Measurements from ENCODE around the gene AMBRA1.

AMBRA1 gene

GRCh38 chr11:46593550-46594373, at the start of gene AMBRA1:
Gene AMBRA1 (minus strand): TSS chr11:46594023. CDS start chr11:46548380, 45,643 bp downstream.
- peak; percentile 88 to 93 for ATAC-seq

DNA sequence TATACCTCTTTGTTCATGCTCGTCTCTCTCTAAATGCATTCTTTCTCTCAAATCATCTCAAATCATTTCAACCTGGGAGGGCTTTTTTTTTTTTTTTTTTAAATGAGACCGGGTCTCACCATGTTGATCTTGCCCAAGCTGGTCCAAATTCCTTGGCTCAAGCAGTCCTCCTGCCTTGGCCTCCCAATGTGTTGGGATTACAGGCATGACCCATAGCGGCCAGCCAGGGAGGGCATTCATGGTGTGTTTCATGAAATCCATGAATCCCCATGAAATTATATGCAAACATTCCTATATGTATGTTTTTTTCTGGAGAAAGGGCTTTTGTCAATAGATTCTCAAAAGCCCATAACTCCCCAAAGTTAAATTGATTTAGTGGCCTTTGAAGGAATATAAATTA, 49.7 kb upstream of the AMBRA1 start:
- no peak for ATAC-seq

- ATAC-seq, result no peak
These were observed 49.0 kb upstream of the AMBRA1 start for GRCh38 chr11:46642627-46643335.

- ATAC-seq, result no peak
These were observed 47.8 kb upstream of the AMBRA1 start for GRCh38 chr11:46641639-46642038.

GRCh38 chr11:46640036-46640788, 46.4 kb upstream of the AMBRA1 start:
- ATAC-seq, result no peak

DNA sequence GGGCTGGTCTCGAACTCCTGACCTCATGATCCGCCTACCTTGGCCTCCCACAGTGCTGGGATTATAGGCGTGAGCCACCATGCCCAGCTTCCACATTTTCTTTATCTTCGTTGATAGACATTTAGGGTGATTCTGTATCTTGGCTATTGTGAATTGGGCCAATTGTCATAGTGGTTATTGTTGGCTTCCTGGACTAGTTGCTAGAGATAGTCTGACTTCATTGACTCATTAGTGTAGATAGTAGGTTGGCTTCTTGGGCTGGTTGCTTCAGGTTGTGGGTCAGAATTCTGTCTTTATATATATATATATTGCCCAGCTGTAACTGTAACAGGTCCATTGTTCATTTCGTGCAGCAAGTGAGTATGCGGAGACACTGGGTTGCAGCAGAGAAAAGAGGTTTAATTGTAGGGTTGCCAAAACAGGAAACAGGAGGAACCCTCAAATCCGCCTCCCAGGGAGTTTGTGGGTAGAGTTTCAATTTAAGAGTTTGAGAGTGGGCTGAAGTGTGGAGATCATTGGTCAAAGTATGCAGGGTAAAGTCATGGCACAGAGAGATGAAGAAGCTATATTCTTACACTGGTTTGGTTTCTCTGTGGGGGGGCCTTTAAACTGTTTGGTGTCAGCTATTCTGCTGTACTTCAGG, 45.5 kb upstream of the AMBRA1 start:
- no peak for ATAC-seq

- ATAC-seq, result no peak
These were observed 43.7 kb upstream of the AMBRA1 start for GRCh38 chr11:46637546-46637945.

GRCh38 chr11:46635557-46636139, 41.8 kb upstream of the AMBRA1 start:
- ATAC-seq, result no peak

DNA sequence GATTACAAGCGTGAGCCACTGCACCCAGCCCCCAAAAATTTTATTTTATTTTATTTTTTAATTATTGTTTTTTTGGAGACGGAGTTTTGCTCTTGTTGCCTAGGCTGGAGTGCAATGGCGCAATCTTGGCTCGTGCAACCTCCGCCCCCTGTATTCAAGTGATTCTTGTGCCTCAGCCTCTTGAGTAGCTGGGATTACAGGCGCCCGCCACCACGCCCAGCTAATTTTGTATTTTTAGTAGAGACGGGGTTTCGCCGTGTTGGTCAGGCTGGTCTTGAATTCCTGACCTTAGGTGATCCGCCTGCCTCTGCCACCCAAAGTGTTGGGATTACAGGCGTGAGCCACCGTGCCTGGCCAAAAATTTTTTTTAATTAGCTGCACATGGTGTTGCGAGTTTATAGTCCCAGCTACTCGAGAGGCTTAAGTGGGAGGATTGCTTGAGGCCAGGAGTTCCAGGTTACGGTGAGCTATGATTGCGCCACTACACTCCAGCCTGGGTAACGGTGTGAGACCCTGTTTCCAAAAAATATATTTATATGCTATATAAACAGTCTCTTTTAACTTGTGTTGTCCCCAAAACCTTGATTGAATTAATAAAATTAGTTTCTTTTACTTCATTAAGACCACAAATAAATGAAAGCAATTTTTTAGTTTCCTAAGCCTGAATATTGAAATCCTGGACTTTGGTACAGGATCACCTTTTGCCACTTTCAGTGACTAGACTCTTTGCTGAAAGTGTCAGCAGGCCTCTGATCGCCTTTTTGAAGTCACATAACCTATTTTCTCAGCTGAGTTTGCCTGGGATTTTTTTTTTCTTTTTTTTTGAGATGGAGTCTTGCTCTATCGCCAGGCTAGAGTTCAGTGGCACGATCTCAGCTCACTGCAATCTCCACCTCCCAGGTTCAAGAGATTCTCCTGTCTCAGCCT, 39.7 kb upstream of the AMBRA1 start:
- no peak for ATAC-seq

DNA sequence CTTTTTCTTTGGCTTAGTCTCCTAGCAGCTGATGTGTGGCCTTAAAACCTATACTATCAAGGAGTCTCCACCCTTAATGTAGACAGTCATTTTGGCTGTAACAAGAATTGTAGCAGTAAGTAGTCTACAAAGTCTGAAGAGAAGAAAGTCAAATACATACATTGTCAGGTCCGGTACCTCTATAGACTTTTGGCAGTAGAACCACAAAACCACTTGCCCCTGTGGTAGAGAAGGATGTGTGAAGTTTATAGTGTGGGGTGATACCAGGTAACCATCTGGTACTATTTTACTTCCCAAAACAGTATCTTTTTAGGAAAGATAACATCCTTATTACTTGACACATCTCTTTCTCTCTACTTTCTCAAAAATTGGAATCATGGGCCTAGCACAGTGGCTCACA, 38.7 kb upstream of the AMBRA1 start:
- no peak for ATAC-seq

DNA sequence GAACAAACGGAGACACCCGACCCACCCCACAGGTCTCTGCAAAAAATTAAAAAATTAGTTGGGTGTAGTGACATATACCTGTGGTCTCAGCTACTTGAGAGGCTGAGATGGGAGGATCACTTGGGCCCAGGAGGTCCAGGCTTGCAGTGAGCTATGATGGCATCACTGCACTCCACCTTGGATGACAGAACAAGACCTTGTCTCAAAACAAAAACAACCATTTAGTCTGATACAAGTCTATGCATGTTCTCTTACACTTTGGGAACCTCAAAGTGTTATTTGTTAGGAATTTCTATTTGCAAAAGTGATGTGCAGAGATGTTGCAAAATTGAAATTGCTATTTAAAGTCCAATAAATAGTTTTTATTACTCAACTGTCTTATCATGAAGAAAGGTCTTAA, 37.9 kb upstream of the AMBRA1 start:
- ATAC-seq, result no peak

DNA sequence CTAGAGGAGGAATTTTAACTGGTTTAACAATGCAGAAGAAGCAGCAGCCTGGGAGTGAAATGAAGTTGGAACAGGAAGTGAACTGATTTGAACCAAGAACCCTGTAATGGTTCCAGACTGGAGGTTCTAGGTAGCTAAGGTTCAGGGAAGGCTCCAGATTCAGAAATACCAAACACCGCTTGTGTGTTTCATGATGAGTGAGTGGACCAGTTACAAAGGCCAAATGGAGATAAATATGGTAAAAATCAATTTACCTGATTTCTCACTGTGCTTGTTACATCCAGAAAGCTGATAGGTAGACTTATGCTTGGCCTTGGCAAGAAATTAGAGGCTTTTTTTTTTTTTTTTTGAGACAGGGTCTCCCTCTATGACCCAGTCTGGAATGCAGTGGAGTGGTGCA, 36.4 kb upstream of the AMBRA1 start:
- no peak for ATAC-seq

DNA sequence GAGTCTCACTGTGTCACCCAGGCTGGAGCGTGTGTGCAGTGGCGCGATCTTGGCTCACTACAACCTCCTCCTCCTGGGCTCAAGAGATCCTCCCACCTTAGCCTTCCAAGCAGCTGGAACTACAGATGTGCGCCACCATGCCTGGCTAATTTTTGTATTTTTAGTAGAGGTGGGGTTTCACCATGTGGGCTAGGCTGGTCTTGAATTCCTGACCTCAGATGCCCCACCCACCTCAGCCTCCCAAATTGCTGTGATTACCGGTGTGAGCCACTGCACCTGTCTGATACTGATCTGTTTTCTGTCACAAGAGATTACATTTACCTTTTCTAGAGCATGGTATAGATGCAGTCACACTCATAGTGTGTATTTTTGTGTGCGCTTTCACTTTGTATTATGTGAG, 35.1 kb upstream of the AMBRA1 start:
- ATAC-seq, result no peak

- no peak for ATAC-seq
These were observed 31.6 kb upstream of the AMBRA1 start for GRCh38 chr11:46625406-46625805.

GRCh38 chr11:46618837-46619236, 25.0 kb upstream of the AMBRA1 start:
- ATAC-seq, result no peak

DNA sequence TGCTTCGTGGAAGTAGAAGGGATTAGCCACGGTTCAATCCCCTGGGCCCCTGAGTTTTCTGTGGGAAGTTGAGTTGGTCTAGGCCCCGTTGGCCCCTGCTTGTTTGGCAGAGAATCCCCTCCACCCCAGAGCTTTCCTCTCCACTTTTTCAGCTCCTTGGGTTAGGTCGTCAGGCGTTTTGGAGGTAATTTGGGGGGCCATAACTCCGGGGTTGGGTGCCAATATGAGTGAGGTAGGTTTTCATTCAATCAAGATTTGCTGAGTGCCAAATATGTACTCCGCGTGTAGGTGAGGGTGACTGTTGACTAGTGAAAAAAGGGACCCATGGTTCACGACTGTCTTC, 24.1 kb upstream of the AMBRA1 start:
- ATAC-seq, result no peak

DNA sequence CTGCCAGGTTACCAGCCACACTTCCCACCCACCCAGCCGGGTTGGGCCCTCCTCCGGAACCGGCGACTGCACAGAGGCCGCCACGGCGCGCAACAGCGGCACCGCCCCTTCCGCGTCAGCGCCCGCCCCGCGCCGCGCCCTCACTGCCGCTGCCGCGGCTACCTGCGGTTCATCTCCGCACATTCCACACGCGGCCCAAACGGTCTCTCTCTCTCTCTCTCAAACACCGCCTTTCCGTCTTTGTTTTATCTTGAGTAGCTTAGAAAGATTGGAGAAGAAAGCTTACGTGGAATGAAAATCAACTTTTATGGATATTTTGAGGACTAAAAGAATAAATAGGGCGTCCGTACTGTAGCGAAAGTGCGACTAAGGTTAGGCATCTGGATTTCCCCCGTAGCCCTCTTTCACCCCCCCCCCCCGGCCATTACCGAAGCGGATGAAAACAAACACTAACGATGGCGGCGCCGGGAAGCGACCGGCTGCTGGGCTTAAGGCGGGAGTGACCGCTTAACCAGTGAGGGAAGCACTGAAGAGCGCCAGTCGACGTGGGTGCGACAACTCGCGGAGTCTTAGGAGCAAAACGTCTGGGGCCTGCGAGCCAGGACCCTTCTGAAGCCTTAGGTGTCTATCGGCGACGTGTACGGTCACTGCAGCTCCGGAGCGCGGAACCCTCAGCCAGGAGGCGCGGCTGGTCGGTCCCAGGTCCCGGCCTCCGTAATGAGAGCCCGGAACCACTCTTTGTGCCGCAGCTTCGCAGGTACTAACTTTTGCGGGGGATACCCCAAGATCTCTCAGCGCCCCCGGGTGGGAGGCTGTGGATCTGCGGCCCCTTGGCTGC, 23.5 kb upstream of the AMBRA1 start, which contains the start of the genes ATG13 and HARBI1:
Gene ATG13, plus strand, starts transcription at position 420 of the 838 bp plus-strand sequence. CDS start 26,739 bp downstream, outside the sequence.
Gene HARBI1, minus strand, starts transcription at position 94 of the 838 bp plus-strand sequence. CDS start 990 bp downstream, outside the sequence.
- peak; percentile 97 to 98 for ATAC-seq

- peak; percentile 54 to 57 for ATAC-seq
These were observed 22.8 kb upstream of the AMBRA1 start for GRCh38 chr11:46616551-46617133.

- ATAC-seq, result no peak
These were observed 21.9 kb upstream of the AMBRA1 start for GRCh38 chr11:46615756-46616155.

DNA sequence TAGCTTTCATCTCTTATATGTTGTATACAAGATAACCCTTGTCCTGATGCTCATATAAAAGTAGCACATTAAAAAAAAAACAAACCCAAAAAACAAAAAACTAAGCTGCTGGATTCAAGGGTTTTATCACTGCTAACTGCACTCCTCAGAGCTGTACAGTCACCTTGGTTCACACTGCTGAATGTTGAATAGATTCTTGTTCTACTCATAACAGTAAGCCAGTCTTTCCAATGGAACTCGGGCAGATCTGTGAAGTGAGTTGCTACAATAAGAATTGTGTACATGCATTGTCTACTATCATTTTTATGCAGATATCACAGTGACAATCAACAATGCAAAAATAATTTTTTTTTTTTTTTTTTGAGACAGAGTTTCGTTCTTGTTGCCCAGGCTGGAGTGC, 18.5 kb upstream of the AMBRA1 start:
- no peak for ATAC-seq
